Activated CD4-positive, alpha-beta T cell treated with anti-CD3 and anti-CD28 coated beads, Interleukin-2, amount 10 ng/mL, durations not matched to agents 24 days and 14 days (primary cell): ENCODE results near the gene NTM. TPM values are rescaled to one million over a fixed set of nuclear protein-coding genes. Genes with fewer than 3 reads are reported as not detected.

Experiments
- DNase-seq: peaks from one replicate; pipeline ENCODE4 v3.0.0; 2022
- H3K27ac Mint-ChIP-seq: one replicate; pipeline ENCODE4 v1.8.0; 2022; ENCODE audit warnings: mild to moderate bottlenecking, mixed read lengths
- H3K27me3 Mint-ChIP-seq: one replicate; pipeline ENCODE4 v1.8.0; 2022; ENCODE audit warnings: mixed read lengths
- H3K36me3 Mint-ChIP-seq: one replicate; pipeline ENCODE4 v1.8.0; 2022; ENCODE audit warnings: low read depth, mild to moderate bottlenecking, mixed read lengths
- H3K4me1 Mint-ChIP-seq: one replicate; pipeline ENCODE4 v1.8.0; 2021; ENCODE audit warnings: mixed read lengths
- H3K4me3 Mint-ChIP-seq: one replicate; pipeline ENCODE4 v1.8.0; 2022; ENCODE audit warnings: mild to moderate bottlenecking, moderate library complexity, mixed read lengths
- H3K9me3 Mint-ChIP-seq: one replicate; pipeline ENCODE4 v1.8.0; 2021; ENCODE audit warnings: mixed read lengths
- intact Hi-C: fragments of 100-400 bp; cut with micrococcal nuclease; formaldehyde crosslinking; loops from one replicate; pipeline ENCODE4 v1.15.1; 2023
- total RNA-seq: library from RNA; stranded (reverse); gene quantifications from 2 replicates; pipeline ENCODE4 v1.2.3, GENCODE V29; 2022

The NTM gene
- total RNA-seq, 1 donor from 2014 or later: not detected

DNA sequence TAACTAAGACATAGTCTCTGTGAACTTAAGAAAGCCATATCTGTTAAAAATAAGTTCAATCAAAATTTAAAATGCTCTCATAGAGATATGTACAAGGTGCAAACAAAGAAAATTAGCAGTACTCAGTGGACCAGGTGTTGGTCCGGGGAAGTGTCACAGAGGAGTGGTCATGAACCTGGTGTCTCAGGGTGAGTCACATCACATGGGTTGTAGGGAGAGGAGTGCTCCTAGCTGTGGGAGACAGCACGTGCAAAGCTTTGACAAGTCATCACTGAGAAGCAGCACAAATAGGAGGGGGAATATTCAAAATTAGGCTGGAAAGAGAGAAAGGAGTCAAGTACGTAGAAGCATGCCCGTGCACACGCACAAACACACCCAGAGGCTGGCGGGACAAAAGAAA is 438.1 kb downstream of the NTM start:
- Mint-ChIP-seq H3K27ac (no peak overlapping the region), H3K27me3 (no peaks in the 10 kb centered on the region), H3K36me3 (no peaks in the 10 kb centered on the region), H3K4me1 (no peaks in the 10 kb centered on the region), H3K4me3 (no peak overlapping the region), H3K9me3 (no peaks in the 10 kb centered on the region)
- no peak for DNase-seq
- intact Hi-C loops: no loop called here

- intact Hi-C loops: no loop called here
- H3K27me3 Mint-ChIP-seq: no peaks in the 10 kb centered on the region
- H3K4me1 Mint-ChIP-seq: no peaks in the 10 kb centered on the region
- DNase-seq: no peak
- H3K36me3 Mint-ChIP-seq: no peaks in the 10 kb centered on the region
- H3K9me3 Mint-ChIP-seq: no peaks in the 10 kb centered on the region
- no peak overlapping the region for H3K27ac Mint-ChIP-seq
- no peak overlapping the region for H3K4me3 Mint-ChIP-seq
Measured at GRCh38 chr11:131809203-131809918, 438.9 kb downstream of the NTM start.

DNA sequence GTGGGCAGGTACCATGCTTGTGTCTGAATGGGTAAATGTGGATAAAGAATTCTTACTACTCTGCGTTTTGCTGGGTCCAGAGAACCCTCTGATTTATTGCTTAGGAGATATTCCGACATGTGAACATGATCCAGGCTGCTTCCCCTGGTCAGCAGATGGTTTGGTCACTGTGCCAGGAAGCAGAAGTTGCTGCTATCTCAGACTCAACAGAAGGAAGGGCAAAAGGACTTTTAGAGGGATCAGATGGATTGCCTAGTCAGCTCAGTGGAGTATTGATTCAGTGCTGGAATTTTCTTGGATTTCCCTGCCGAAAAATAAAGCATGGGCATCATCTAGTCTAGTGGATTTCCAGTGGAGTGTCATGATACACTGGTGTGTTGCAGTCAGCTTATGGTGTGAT is 440.1 kb downstream of the NTM start:
- no peak for DNase-seq
- no peak overlapping the region for H3K4me3 Mint-ChIP-seq
- no peaks in the 10 kb centered on the region for H3K36me3 Mint-ChIP-seq
- no peaks in the 10 kb centered on the region for H3K27me3 Mint-ChIP-seq
- no peaks in the 10 kb centered on the region for H3K9me3 Mint-ChIP-seq
- no peaks in the 10 kb centered on the region for H3K4me1 Mint-ChIP-seq
- intact Hi-C loops: no loop called here
- no peak overlapping the region for H3K27ac Mint-ChIP-seq

- Mint-ChIP-seq H3K4me3 (no peak overlapping the region), H3K4me1 (no peaks in the 10 kb centered on the region), H3K27ac (no peak overlapping the region), H3K36me3 (no peaks in the 10 kb centered on the region), H3K9me3 (no peaks in the 10 kb centered on the region), H3K27me3 (no peaks in the 10 kb centered on the region)
- no peak for DNase-seq
- intact Hi-C loops: no loop called here
Measured at GRCh38 chr11:131811383-131811782, 441.0 kb downstream of the NTM start.

DNA sequence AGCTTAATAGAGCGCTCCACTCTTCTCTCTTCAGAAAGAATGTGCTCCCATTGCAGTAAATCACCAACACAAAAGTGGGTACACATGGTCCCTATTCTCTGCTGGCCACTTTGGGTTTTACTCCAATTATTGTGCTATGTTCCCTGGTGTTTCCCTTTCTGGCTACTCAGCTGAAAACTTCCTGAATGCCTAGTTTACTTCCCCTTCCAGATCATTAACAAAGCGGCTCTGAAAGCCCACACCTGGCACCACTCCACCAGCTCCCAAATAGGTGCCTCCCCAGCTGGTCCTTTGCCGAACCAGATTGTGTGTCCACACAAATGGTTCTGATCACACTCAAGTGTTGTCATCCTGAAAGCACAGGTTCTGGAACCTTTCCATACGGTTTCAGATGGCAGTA is 443.7 kb downstream of the NTM start:
- no peaks in the 10 kb centered on the region for H3K27me3 Mint-ChIP-seq
- intact Hi-C loops: no loop called here
- H3K4me1 Mint-ChIP-seq: no peaks in the 10 kb centered on the region
- H3K9me3 Mint-ChIP-seq: no peaks in the 10 kb centered on the region
- no peak overlapping the region for H3K27ac Mint-ChIP-seq
- no peak overlapping the region for H3K4me3 Mint-ChIP-seq
- DNase-seq: no peak
- H3K36me3 Mint-ChIP-seq: no peaks in the 10 kb centered on the region

GRCh38 chr11:131815590-131815989 is 445.2 kb downstream of the NTM start:
- DNase-seq: no peak
- no peaks in the 10 kb centered on the region for H3K9me3 Mint-ChIP-seq
- no peak overlapping the region for H3K27ac Mint-ChIP-seq
- H3K4me3 Mint-ChIP-seq: no peak overlapping the region
- intact Hi-C loops: no loop called here
- no peaks in the 10 kb centered on the region for H3K4me1 Mint-ChIP-seq
- no peaks in the 10 kb centered on the region for H3K27me3 Mint-ChIP-seq
- H3K36me3 Mint-ChIP-seq: no peaks in the 10 kb centered on the region

DNA sequence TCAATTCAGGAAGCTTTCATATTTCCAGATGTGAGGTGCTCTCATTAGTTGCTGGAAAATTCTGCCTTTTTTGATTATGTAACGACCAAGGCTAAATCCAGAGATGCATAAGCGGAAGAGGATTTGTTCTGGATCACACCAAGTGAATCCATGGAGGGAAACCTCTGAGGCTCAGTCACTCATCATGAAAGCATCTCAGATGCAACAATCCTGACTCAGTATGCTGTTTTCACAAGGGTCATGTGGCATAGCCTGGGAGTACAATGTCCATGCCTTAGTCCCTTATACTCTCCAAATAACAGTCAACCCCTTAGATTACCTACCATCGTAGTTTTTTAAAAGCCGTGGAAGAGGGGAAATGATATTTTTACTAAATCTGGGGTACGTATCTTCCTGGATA is 445.6 kb downstream of the NTM start:
- Mint-ChIP-seq H3K4me1 (no peaks in the 10 kb centered on the region), H3K27me3 (no peaks in the 10 kb centered on the region), H3K36me3 (no peaks in the 10 kb centered on the region), H3K27ac (no peak overlapping the region), H3K9me3 (no peaks in the 10 kb centered on the region), H3K4me3 (no peak overlapping the region)
- no peak for DNase-seq
- intact Hi-C loops: no loop called here

GRCh38 chr11:131817687-131818188 is 447.3 kb downstream of the NTM start:
- Mint-ChIP-seq H3K36me3 (no peaks in the 10 kb centered on the region), H3K27ac (no peak overlapping the region), H3K27me3 (no peaks in the 10 kb centered on the region), H3K9me3 (no peaks in the 10 kb centered on the region), H3K4me1 (no peaks in the 10 kb centered on the region), H3K4me3 (no peak overlapping the region)
- DNase-seq: no peak
- intact Hi-C loops: no loop called here

DNA sequence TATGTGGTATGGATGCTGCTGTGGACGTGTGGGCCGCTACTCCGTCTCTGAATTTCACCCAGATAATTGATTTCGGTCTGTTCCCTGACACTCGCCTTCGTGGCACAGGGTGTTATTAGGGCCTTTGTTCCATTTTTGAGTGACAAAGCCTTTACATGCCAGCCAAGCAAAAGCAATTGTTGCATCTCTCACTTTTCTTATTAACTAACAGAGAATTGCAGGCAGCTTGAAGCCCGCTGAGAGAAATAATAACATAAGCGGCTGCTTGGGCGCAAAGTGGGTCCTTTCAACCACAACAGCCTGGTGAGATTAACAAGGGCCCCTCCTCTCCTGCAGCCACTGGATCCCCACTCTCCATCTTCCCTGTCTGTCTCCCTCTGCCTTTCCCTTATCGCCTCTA is 449.4 kb downstream of the NTM start:
- Mint-ChIP-seq H3K9me3 (no peaks in the 10 kb centered on the region), H3K4me1 (no peaks in the 10 kb centered on the region), H3K4me3 (no peak overlapping the region), H3K36me3 (no peaks in the 10 kb centered on the region), H3K27ac (no peak overlapping the region), H3K27me3 (no peaks in the 10 kb centered on the region)
- intact Hi-C loops: no loop called here
- DNase-seq: no peak

GRCh38 chr11:131822506-131822905 is 452.1 kb downstream of the NTM start:
- intact Hi-C loops: no loop called here
- no peaks in the 10 kb centered on the region for H3K4me1 Mint-ChIP-seq
- no peaks in the 10 kb centered on the region for H3K36me3 Mint-ChIP-seq
- H3K4me3 Mint-ChIP-seq: no peak overlapping the region
- DNase-seq: no peak
- no peaks in the 10 kb centered on the region for H3K9me3 Mint-ChIP-seq
- H3K27ac Mint-ChIP-seq: no peak overlapping the region
- H3K27me3 Mint-ChIP-seq: no peaks in the 10 kb centered on the region

GRCh38 chr11:131823772-131824171 is 453.4 kb downstream of the NTM start:
- Mint-ChIP-seq H3K27me3 (no peaks in the 10 kb centered on the region), H3K27ac (no peak overlapping the region), H3K9me3 (no peaks in the 10 kb centered on the region), H3K4me1 (no peaks in the 10 kb centered on the region), H3K4me3 (no peak overlapping the region), H3K36me3 (no peaks in the 10 kb centered on the region)
- intact Hi-C loops: no loop called here
- no peak for DNase-seq

DNA sequence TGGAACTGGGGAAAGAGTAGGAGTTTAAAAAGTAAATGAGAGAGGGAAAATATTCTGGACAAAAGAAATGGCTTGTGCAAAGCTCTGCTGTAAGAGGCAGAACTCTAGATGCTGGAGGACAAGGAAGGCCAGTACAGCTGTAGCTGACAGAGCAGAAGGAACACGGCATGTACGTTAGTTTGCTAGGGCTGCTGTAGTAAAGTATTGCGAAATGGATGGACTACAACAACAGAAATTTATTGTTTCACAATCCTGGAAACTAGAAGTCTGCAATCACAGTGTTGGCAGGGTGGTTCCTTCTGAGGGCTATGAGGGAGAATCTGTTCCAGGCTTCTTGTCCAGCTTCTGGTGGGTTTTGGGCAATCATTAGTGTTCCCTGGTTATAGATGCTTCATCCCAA is 454.4 kb downstream of the NTM start:
- H3K27me3 Mint-ChIP-seq: no peaks in the 10 kb centered on the region
- no peaks in the 10 kb centered on the region for H3K36me3 Mint-ChIP-seq
- intact Hi-C loops: no loop called here
- H3K27ac Mint-ChIP-seq: no peak overlapping the region
- DNase-seq: no peak
- H3K4me1 Mint-ChIP-seq: no peaks in the 10 kb centered on the region
- H3K4me3 Mint-ChIP-seq: no peak overlapping the region
- no peaks in the 10 kb centered on the region for H3K9me3 Mint-ChIP-seq

DNA sequence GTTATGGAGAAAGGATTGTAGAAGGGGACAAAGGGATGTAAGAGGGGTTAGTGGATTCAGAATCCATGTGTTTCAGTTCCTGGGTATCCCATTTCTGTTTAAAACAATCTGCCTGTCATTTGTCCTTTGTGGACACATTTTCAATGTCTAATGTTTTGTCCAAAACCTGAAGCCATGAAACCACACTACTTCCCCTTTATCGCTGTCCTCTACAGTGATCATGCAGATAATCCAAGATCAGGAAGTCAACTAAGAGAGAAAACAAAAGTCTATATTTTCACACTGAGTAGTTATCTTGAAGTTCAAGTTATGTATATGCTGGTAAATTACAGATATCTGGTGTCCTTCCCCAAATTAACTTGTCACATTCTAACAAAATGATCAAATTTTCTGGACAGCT is 457.0 kb downstream of the NTM start:
- no peak overlapping the region for H3K27ac Mint-ChIP-seq
- DNase-seq: no peak
- intact Hi-C loops: no loop called here
- no peaks in the 10 kb centered on the region for H3K36me3 Mint-ChIP-seq
- no peaks in the 10 kb centered on the region for H3K9me3 Mint-ChIP-seq
- H3K4me3 Mint-ChIP-seq: no peak overlapping the region
- no peaks in the 10 kb centered on the region for H3K27me3 Mint-ChIP-seq
- H3K4me1 Mint-ChIP-seq: no peaks in the 10 kb centered on the region

GRCh38 chr11:131829725-131830124 is 459.3 kb downstream of the NTM start:
- Mint-ChIP-seq H3K27ac (no peak overlapping the region), H3K9me3 (no peaks in the 10 kb centered on the region), H3K27me3 (no peaks in the 10 kb centered on the region), H3K36me3 (no peaks in the 10 kb centered on the region), H3K4me1 (no peaks in the 10 kb centered on the region), H3K4me3 (no peak overlapping the region)
- intact Hi-C loops: no loop called here
- no peak for DNase-seq

DNA sequence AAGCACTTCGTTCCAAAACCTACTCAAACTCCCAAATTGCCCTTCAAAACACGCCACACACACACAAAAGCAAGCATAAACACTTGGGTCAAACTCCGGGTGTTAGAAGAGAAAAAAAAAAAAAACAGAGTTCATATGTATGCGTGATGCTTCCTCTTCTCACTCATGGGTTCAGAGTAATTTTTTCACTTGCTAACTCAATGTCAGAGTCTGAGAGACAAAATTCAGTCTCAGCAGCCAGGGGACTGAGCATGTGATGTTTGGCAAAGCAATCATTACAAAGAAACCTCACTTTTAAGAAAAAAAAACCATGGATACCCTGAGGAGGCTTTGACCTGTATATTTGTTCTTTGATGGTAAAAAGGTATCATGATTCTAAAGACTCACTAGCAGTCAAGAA is 461.7 kb downstream of the NTM start:
- Mint-ChIP-seq H3K27ac (no peak overlapping the region), H3K27me3 (no peaks in the 10 kb centered on the region), H3K4me1 (no peaks in the 10 kb centered on the region), H3K36me3 (no peaks in the 10 kb centered on the region), H3K9me3 (no peaks in the 10 kb centered on the region), H3K4me3 (no peak overlapping the region)
- intact Hi-C loops: no loop called here
- DNase-seq: no peak
